T-helper 1 cell treated with Interleukin-12 subunit alpha and Interleukin-12 subunit beta and Interleukin-4 antibody, amounts not matched to agents 30 μg/mL and 1 μg/mL, for 36 hours (primary cell): ENCODE measurements around the gene IL4R.
"Not testable (repeated sequence)": the region's sequence is repeated elsewhere in the genome, so short reads cannot be mapped to it uniquely, and the experiment has no call there.

Source experiments
- H3K27ac Mint-ChIP-seq: one replicate; pipeline ENCODE4 v1.8.0; 2021; ENCODE audit warnings: mild to moderate bottlenecking, mixed read lengths
- H3K27me3 Mint-ChIP-seq: one replicate; pipeline ENCODE4 v1.8.0; 2021; ENCODE audit warnings: low read depth, mixed read lengths
- H3K36me3 Mint-ChIP-seq: one replicate; pipeline ENCODE4 v1.8.0; 2021; ENCODE audit warnings: low read depth, mixed read lengths
- H3K4me1 Mint-ChIP-seq: one replicate; pipeline ENCODE4 v1.8.0; 2021; ENCODE audit warnings: low read depth, mixed read lengths
- H3K4me3 Mint-ChIP-seq: one replicate; pipeline ENCODE4 v1.8.0; 2021; ENCODE audit warnings: mild to moderate bottlenecking, moderate library complexity, mixed read lengths
- H3K9me3 Mint-ChIP-seq: one replicate; pipeline ENCODE4 v1.8.0; 2021; ENCODE audit warnings: mixed read lengths

Gene IL4R

DNA sequence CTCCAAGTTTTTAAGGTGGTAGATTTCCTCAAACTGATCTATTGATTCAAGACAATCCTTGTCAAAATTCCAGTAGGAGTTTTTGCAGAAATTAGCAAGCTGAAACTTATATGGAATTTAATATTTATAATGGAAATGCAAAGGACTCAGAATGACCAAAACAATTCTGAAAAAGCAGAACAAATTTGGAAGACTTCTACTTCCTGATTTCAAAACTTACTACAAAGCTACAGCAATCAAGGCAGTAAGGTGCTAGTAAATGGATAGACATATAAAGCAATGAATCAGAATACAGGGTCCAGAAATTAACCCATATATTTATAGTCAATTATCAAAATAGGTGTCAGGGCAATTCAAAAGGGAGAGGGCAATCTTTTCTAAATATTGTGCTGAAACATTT lies 76.4 kb downstream of the IL4R start:
- Mint-ChIP-seq H3K4me1 (peaks cover 28% of the 10 kb centered on the region), H3K36me3 (peaks cover 46% of the 10 kb centered on the region), H3K27ac (no peak overlapping the region), H3K4me3 (no peak overlapping the region), H3K9me3 (peaks cover 59% of the 10 kb centered on the region), H3K27me3 (no peaks in the 10 kb centered on the region)

DNA sequence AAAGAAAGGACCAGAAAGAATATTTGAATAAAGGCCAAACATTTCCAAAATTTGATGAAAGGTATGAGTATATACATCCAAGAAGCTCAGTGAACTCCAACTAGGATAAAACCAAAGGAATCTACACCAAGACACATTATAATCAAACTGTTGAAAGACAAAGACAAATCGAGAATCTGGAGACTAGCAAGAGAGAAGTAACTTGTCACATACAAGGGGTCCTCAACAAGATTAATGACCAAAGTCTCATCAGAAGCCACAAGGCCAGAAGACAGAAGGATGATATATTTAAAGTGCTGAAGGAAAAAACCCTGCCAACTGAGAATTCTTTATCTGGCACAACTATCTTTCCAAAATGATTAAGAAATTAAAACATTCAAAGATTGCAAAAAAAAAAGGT lies 78.9 kb downstream of the IL4R start:
- no peak overlapping the region for H3K27ac Mint-ChIP-seq
- H3K27me3 Mint-ChIP-seq: no peaks in the 10 kb centered on the region
- peaks cover 40% of the 10 kb centered on the region for H3K36me3 Mint-ChIP-seq
- H3K9me3 Mint-ChIP-seq: peaks cover 57% of the 10 kb centered on the region
- peaks cover 23% of the 10 kb centered on the region for H3K4me1 Mint-ChIP-seq
- H3K4me3 Mint-ChIP-seq: no peak overlapping the region

DNA sequence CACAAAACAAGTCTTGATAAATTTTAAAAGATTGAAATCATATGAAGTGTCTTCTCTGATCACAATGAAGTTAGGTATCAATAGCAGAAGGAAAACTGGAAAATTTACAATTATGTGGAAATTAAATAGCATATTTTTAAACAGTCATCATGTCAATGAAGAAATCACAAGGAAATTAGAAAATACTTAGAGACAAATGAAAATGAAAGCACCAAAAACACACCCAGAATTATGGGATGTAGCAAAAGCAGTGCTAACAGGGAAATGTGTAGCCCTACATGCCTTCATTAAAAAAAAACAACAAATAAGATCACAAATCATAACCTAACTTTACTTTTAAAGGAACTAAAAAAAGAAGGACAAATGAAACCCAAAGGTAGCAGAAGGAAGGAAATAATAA lies 80.7 kb downstream of the IL4R start:
- Mint-ChIP-seq H3K9me3 (peaks cover 50% of the 10 kb centered on the region), H3K4me1 (peaks cover 19% of the 10 kb centered on the region), H3K36me3 (peaks cover 31% of the 10 kb centered on the region), H3K27me3 (no peaks in the 10 kb centered on the region), H3K4me3 (no peak overlapping the region), H3K27ac (no peak overlapping the region)

DNA sequence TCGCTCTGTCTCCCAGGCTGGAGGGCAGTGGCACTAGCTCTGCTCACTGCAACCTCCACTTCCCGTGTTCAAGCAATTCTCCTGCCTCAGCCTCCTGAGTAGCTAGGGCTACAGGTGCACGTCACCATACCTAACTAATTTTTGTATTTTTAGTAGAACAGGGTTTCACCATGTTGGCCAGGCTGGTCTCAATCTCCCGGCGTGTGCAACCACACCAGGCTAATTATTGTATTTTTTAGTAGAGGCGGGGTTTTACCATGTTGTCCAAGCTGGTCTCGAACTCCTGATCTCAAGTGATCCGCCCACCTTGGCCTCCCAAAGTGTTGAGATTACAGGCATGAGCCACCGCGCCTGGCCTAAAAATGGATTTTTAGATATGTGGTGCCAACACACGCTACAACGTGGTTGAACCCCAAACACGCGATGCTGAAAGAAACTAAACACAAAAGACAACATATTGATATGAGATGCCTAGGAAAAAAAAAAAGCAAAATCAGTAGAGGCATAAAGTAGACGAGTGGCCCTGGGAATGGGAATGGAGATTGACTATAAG lies 84.6 kb downstream of the IL4R start:
- H3K27ac Mint-ChIP-seq, H3K4me3 Mint-ChIP-seq, H3K27me3 Mint-ChIP-seq: not testable (repeated sequence)
- peaks cover 34% of the 10 kb centered on the region for H3K4me1 Mint-ChIP-seq
- H3K9me3 Mint-ChIP-seq: peaks cover 25% of the 10 kb centered on the region
- H3K36me3 Mint-ChIP-seq: peaks cover 25% of the 10 kb centered on the region

DNA sequence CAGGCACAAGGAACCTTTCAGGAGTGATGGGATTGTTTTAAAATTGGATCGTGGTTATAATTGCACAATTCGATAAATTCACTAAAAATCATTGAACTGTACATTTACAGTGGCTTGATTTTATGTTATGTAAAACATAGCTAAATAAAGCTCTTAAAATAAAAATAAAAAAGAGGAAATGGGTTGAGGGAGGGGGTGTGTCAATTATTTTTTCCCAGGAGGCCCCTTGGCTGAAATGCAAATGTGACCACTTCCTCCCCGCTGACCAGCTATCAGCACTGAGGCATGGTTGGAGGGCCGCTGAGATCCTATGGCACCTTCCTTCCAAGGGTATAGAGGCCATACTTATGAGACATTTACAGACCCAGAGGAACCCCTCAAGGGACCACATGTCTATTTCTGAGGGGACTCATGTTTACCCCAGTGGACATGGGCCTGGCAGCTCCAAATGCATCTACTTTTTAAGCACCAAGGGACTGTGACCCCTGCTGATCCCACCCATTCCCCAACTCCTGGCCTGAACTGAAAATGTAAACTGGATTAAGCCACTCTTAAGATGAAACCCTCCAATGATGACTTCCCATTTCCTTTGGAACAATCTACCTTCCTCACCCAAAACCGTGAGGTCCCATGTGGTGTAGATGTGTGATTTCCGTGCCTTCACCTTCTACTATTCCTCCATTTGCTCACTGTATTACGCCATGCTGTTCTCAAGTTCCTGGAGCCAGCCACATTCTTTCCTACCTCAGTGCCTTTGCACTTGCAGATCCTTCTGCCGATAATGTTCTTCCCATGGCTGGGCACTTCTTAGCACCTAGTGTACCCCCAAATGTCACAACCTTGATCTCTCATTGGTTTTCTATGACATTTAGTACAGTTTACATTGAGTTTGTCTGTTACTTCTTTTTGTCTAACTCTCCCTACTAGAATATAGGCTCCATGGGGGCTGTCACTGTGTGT lies 85.4 kb downstream of the IL4R start:
- Mint-ChIP-seq H3K27me3 (no peaks in the 10 kb centered on the region), H3K27ac (no peak overlapping the region), H3K4me1 (peaks cover 34% of the 10 kb centered on the region), H3K9me3 (peaks cover 19% of the 10 kb centered on the region), H3K4me3 (no peak overlapping the region), H3K36me3 (peaks cover 25% of the 10 kb centered on the region)

DNA sequence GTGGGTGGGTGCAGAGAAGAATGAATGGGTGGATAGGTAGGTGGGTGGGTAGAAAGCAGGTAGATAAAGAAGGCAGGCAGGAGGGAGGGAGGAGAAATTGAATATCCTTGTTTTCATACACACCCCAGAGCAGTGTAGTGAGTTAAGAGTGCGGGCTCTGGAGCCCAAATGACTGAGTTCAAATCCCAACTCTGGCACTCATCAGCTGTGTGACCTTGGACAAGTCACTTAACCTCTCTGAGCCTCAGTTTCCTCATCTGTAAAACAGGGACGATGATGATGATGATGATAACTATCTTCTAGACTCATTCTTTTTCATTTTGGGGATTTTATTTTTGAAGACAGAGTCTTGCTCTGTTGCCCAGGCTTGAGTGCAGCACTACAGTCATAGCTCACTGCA lies 86.2 kb downstream of the IL4R start:
- peaks cover 11% of the 10 kb centered on the region for H3K9me3 Mint-ChIP-seq
- no peaks in the 10 kb centered on the region for H3K27me3 Mint-ChIP-seq
- H3K4me1 Mint-ChIP-seq: peaks cover 33% of the 10 kb centered on the region
- H3K36me3 Mint-ChIP-seq: peaks cover 21% of the 10 kb centered on the region
- no peak overlapping the region for H3K27ac Mint-ChIP-seq
- no peak overlapping the region for H3K4me3 Mint-ChIP-seq

DNA sequence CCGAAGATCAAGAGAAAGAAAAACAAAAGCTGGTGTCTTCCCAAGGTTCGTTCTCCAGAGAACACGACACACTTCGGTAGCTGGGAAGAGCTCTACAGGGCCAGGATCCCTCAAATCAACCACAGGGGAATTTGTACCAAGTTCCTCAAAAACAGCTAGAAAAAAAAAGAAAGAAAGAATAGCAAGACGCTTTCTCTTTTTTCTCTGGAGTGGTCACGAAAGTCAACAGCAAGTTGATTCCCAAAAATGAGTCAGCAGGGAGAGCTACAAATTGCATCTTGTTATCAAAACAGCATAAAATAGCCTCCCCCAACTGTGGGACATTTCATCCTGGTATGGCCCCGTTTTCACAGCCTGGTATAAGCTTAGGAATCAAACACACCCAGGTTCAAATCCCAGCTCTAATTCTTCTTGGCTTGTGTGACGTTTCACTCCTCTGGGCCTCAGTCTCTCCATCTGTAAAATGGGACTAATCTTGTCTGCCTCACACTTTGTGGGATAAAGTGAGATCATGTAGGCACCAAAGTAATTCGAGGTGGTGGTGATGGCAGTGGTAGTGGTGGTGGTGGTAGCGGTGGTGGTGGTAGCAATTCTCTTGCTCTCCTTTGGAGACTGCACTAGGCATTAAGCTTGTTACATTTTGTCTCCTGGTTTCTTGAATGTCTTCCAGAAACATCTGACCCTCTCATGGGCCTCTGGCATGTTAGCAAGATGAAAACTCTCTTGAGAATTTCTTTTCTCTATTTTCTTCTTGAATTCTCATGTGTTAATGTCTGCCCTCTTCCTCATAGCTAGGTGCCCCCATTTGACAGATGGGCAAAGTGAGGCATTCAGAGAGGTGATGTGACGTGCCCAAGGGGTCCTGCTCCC lies 87.2 kb downstream of the IL4R start:
- peak overlapping the region; percentile 44 for H3K4me3 Mint-ChIP-seq
- peaks cover under 1% of the 10 kb centered on the region for H3K9me3 Mint-ChIP-seq
- no peaks in the 10 kb centered on the region for H3K27me3 Mint-ChIP-seq
- peaks cover 23% of the 10 kb centered on the region for H3K36me3 Mint-ChIP-seq
- H3K27ac Mint-ChIP-seq: peak overlapping the region; percentile 49
- H3K4me1 Mint-ChIP-seq: peaks cover 38% of the 10 kb centered on the region

DNA sequence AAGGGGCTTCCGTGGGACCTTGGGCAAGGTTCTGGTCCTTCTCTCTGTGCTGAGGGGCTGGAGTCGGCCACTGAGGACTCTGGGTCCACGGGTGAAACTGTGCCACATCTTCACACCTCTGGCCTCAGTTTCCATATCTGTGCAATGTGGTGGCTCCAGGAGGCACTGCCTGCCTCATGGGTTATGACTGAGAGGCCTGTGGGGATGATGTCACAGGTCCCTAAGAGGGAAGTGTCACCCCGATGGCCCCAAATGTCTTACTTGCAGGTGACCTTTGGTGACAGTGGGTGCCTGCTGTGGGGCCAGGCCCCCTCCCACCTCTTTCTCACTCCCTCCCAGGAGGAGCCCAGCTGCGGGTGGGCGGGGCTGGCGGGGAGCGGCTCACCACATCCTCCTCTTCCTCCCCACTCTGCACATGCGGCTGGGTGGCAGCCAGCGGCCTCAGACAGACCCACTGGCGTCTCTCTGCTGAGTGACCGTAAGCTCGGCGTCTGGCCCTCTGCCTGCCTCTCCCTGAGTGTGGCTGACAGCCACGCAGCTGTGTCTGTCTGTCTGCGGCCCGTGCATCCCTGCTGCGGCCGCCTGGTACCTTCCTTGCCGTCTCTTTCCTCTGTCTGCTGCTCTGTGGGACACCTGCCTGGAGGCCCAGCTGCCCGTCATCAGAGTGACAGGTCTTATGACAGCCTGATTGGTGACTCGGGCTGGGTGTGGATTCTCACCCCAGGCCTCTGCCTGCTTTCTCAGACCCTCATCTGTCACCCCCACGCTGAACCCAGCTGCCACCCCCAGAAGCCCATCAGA lies 88.2 kb downstream of the IL4R start, which contains the start of gene IL21R:
IL21R (plus strand) TSS at position 407 of the 801 bp plus-strand sequence. CDS start 27,898 bp downstream, outside the sequence.
- no peaks in the 10 kb centered on the region for H3K9me3 Mint-ChIP-seq
- peaks cover 31% of the 10 kb centered on the region for H3K36me3 Mint-ChIP-seq
- H3K4me1 Mint-ChIP-seq: peaks cover 47% of the 10 kb centered on the region
- peak within 1 kb of the TSS; percentile 98 for H3K4me3 Mint-ChIP-seq
- no peaks in the 10 kb centered on the region for H3K27me3 Mint-ChIP-seq
- H3K27ac Mint-ChIP-seq: peak within 1 kb of the TSS; percentile 97

DNA sequence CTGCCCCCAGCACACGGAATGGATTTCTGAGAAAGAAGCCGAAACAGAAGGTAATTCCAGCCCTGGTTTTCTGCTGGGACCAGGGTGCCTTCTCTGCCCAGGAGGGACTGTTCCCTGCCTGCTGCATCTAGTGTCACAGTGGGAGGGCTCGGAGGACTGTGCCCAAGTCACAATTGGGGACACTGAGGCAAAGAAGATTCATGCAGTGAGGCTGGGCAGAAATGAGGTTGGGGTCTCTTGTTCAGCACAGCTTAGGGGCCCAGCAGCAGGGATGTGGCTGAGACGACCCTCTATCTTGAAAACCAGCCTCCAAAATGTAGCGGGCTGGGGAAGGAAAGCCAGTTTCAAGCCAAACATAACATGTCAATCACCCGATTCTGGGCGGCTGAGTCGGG lies 88.8 kb downstream of the IL4R start:
- Mint-ChIP-seq H3K9me3 (no peaks in the 10 kb centered on the region), H3K4me1 (peaks cover 51% of the 10 kb centered on the region), H3K36me3 (peaks cover 31% of the 10 kb centered on the region), H3K27ac (peak overlapping the region; percentile 97), H3K4me3 (peak overlapping the region; percentile 98), H3K27me3 (no peaks in the 10 kb centered on the region)

DNA sequence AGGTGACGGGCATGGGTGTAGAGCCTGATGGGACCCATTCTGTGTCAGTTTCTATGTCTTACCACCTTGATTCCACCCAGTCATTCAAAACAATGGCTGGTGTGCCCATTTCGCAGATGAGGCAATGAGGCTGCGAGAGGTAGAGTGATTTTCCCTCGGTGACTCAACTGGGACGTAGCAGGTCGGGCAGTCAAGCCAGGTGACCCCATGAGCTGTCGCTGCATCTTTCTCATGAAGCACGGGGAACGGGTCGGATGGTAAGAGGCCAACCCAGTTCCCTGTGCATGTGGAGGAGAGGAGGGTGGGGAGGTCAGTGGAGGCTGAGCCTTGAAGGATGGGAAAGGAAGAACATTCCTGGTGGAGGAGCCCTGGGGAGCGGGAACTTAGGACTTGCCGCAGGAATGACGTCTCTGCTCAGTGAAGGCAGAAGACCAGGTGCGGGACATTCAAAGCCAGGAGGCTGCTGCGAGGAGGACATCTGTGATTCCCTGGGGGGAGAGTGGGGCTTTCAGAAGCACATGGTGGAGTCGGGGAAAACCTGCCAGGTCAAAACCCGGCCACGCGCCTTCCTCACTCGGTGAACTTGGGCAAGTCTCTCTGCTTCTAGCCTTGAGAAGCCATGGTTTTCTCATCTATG lies 89.3 kb downstream of the IL4R start:
- Mint-ChIP-seq H3K36me3 (peaks cover 33% of the 10 kb centered on the region), H3K27ac (peak overlapping the region; percentile 97), H3K4me3 (peak overlapping the region; percentile 98), H3K4me1 (peaks cover 56% of the 10 kb centered on the region), H3K27me3 (no peaks in the 10 kb centered on the region), H3K9me3 (no peaks in the 10 kb centered on the region)

DNA sequence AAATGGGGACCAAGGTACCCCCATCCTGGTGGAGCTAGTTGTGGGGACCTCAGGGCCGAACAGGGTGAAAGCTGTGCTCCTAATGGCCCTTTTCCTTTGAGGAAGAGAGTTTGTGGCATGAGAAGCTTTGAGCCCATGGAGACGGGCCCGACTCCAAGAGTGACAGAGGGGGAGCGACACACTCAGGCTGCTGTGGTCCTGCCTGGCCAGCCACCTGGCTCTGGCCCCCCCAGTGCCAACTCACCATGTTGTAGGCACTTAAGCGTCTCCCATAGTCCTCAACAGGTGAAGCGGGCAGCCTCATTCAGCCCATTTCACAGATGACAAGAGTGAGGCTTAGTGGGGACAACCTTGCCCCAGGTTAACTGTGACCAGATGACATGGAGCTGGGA lies 89.8 kb downstream of the IL4R start:
- Mint-ChIP-seq H3K9me3 (no peaks in the 10 kb centered on the region), H3K27ac (peak overlapping the region; percentile 97), H3K36me3 (peaks cover 36% of the 10 kb centered on the region), H3K4me1 (peaks cover 59% of the 10 kb centered on the region), H3K27me3 (no peaks in the 10 kb centered on the region), H3K4me3 (peak overlapping the region; percentile 98)

DNA sequence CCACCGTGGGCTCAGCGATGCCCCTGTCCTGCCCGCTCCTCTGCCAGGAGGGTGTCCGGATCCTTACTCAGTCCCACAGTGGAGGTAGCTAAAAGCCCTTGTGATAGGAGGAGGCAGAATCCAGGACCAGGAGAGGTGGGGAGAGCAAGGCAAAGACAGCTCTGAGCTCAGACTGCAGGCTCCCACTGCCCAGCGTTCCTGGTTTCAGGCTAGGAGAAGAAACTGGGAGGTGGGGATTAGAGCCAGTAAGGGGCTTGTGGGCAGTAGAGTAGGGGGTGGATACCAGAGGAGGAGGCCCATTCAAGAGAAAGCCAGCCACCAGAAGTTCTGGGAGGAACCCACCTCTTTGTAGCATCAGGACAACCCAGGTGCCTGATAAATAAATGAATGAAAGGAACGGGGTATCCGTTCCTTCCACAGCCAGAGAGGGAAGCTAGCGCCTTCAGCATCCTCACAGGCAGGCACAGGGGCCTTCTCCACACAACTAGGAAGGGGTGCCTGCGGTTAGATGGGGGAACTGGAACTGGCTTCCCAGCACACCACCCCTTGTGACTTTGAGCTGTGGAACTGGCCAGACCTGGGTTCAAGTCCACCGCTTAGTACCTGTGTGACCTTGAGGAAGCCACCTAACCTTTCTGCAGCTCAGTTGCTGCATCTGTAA lies 90.5 kb downstream of the IL4R start:
- no peaks in the 10 kb centered on the region for H3K27me3 Mint-ChIP-seq
- H3K4me1 Mint-ChIP-seq: peaks cover 61% of the 10 kb centered on the region
- H3K4me3 Mint-ChIP-seq: peak overlapping the region; percentile 98
- H3K27ac Mint-ChIP-seq: peak overlapping the region; percentile 97
- H3K36me3 Mint-ChIP-seq: peaks cover 38% of the 10 kb centered on the region
- H3K9me3 Mint-ChIP-seq: no peaks in the 10 kb centered on the region
